Measurements from ENCODE around the gene GATB. TPM values are rescaled to one million over a fixed set of nuclear protein-coding genes. Genes with fewer than 3 reads are reported as not detected.

GATB gene
- total and polyA plus RNA-seq, 2 of the 4 experiments (the other 2 are of a cell fraction), result 18.7 to 20.3 TPM

- Histone ChIP-seq H2AK9ac (replicated peaks; ENCODE audit: low read depth, low read length, poor library complexity) (no peak overlapping the region), H3K23ac (ENCODE audit: low read depth, low read length) (no peak overlapping the region), H2BK120ac (ENCODE audit: low read depth, low read length) (no peak overlapping the region), H3K27me3 (ENCODE audit: control insufficient read depth, insufficient read depth, low read length) (peaks cover 11% of the 10 kb centered on the region), H3K4me3 (ENCODE audit: insufficient read depth, low read depth, low read length) (no peak overlapping the region), H2BK5ac (ENCODE audit: low read depth, low read length, poor library complexity, severe bottlenecking) (no peak overlapping the region), H2AFZ (replicated peaks; ENCODE audit: low read length, poor library complexity) (no peak overlapping the region), H3K9ac (ENCODE audit: low read depth, low read length) (no peak overlapping the region), H3K4me2 (ENCODE audit: low read depth, low read length) (no peak overlapping the region), H4K5ac (ENCODE audit: low read depth, low read length) (no peak overlapping the region), H4K8ac (ENCODE audit: low read depth in 2 of 2, low read length in 2 of 2) (no peak overlapping the region), H2AK5ac (ENCODE audit: low read depth, low read length) (no peak overlapping the region), H3K36me3 (ENCODE audit: control insufficient read depth, insufficient read depth, low read length) (no peaks in the 10 kb centered on the region), H3K27ac (ENCODE audit: insufficient read depth, low read length) (no peak overlapping the region), H4K91ac (ENCODE audit: insufficient read depth, low read depth, low read length) (no peak overlapping the region), H4K20me1 (ENCODE audit: insufficient read depth, low read length) (no peaks in the 10 kb centered on the region), H3K56ac (ENCODE audit: extremely low read depth, insufficient read depth, low read length) (no peak overlapping the region), H3K18ac (ENCODE audit: low read depth, low read length) (no peak overlapping the region), H3K9me1 (ENCODE audit: insufficient read depth, low read length) (0 out of 2 replicates have a peak, but pooled peaks cover 2% of the 10 kb centered on the region), H3K4ac (ENCODE audit: low read depth, low read length) (no peak overlapping the region), H2BK20ac (ENCODE audit: low read depth, low read length) (no peak overlapping the region), H3K9me3 (ENCODE audit: control insufficient read depth, insufficient read depth, low read length) (no peaks in the 10 kb centered on the region), H2BK15ac (ENCODE audit: low read depth, low read length) (no peak overlapping the region), H3K14ac (replicated peaks; ENCODE audit: low read depth, low read length) (no peak overlapping the region), H3K79me1 (ENCODE audit: low read depth in 1 of 2, low read length in 2 of 2) (no peaks in the 10 kb centered on the region), H3K4me1 (ENCODE audit: control insufficient read depth, insufficient read depth, low read length) (no peaks in the 10 kb centered on the region)
- DNase-seq, result no peak
- TF ChIP-seq FOS (IDR thresholded peaks at IDR 0.05; ENCODE audit: low read depth, low read length) (no peak), RFX5 (IDR thresholded peaks at IDR 0.05; ENCODE audit: low read depth, low read length) (no peak), RAD21 (IDR thresholded peaks at IDR 0.05; ENCODE audit: low read length) (no peak), BHLHE40 (IDR thresholded peaks at IDR 0.05; ENCODE audit: low read depth, low read length) (no peak), CEBPB (IDR thresholded peaks at IDR 0.05; ENCODE audit: low read depth, low read length) (no peak), NFE2L2 (IDR thresholded peaks at IDR 0.05; ENCODE audit: low read depth, low read length) (no peak), POLR2A (IDR thresholded peaks at IDR 0.05; ENCODE audit: low read depth, low read length) (no peak), MXI1 (IDR thresholded peaks at IDR 0.05; ENCODE audit: borderline replicate concordance, low read depth, low read length) (no peak), ELK1 (IDR thresholded peaks at IDR 0.05; ENCODE audit: borderline replicate concordance, low read depth, low read length) (no peak), CTCF (conservative IDR thresholded peaks at IDR 0.05; ENCODE audit: low read depth, low read length) (no peak), MAZ (IDR thresholded peaks at IDR 0.05; ENCODE audit: borderline replicate concordance, low read depth, low read length) (no peak)
- TF ChIP-seq, protein P1, sequence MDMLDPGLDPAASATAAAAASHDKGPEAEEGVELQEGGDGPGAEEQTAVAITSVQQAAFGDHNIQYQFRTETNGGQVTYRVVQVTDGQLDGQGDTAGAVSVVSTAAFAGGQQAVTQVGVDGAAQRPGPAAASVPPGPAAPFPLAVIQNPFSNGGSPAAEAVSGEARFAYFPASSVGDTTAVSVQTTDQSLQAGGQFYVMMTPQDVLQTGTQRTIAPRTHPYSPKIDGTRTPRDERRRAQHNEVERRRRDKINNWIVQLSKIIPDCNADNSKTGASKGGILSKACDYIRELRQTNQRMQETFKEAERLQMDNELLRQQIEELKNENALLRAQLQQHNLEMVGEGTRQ (IDR thresholded peaks at IDR 0.05; ENCODE audit: low read depth, low read length), result no peak
- ChIA-PET POLR2A (ENCODE audit: unreplicated experiment) (no interaction called here), CTCF (no interaction called here)
- no TSS peak for BruUV-seq (replicated peaks)
- in situ Hi-C loops (cut with MboI; ENCODE audit: low sequenced_read_pairs), result no loop called here
- intact Hi-C loops (cut with micrococcal nuclease), result no loop called here
- dilution Hi-C loops (cut with HindIII; ENCODE audit: low sequenced_read_pairs, unreplicated experiment), result no loop called here
- no peak for ATAC-seq (ENCODE audit: low read depth)
- 68% methylated on average over 5 of the region's 7 CpGs; no CpG with 5 or more reads in 1 of the 2 experiments for WGBS, 2 experiments (ENCODE audit: extremely low coverage in 2 of 2, insufficient read length in 1 of 2)
Measured at GRCh38 chr4:151653548-151653918, 107.3 kb downstream of the GATB start.

Measured in IMR-90 (cell line).